Measurements from ENCODE around the gene ZNF207.
A peak's percentile ranks its signal among the peaks of the same experiment; 100 is the strongest.
"Not testable (repeated sequence)": the region's sequence is repeated elsewhere in the genome, so short reads cannot be mapped to it uniquely, and the experiment has no call there.

The ZNF207 gene

DNA sequence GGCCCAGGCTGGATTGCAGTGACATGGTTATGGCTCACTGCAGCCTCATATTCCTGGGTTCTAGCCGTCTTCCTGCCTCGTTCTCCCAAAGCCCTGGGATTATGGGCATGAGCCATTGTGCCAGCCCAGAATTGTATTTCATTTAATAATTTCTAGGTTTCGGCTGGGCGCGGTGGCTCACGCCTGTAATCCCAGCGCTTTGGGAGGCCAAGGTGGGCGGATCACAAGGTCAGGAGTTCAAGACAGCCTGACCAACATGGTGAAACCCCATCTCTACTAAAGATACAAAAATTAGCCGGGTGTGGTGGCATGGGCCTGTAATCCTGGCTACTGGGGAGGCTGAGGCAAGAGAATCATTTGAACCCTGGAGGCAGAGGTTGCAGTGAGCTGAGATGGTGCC is 2.8 kb downstream of the ZNF207 start:
- not testable (repeated sequence) for H3K9me3 Mint-ChIP-seq, H3K27ac Mint-ChIP-seq, H3K27me3 Mint-ChIP-seq
- peak overlapping the region; percentile 100 for H3K4me3 Mint-ChIP-seq
- peaks cover 16% of the 10 kb centered on the region for H3K36me3 Mint-ChIP-seq
- peaks cover 55% of the 10 kb centered on the region for H3K4me1 Mint-ChIP-seq

GRCh38 chr17:32355649-32356377 is 5.9 kb downstream of the ZNF207 start:
- peaks cover 15% of the 10 kb centered on the region for H3K36me3 Mint-ChIP-seq
- H3K27me3 Mint-ChIP-seq: no peaks in the 10 kb centered on the region
- H3K9me3 Mint-ChIP-seq: no peaks in the 10 kb centered on the region
- peak overlapping the region; percentile 63 for H3K4me3 Mint-ChIP-seq
- H3K27ac Mint-ChIP-seq: peak overlapping the region; percentile 79
- peaks cover 54% of the 10 kb centered on the region for H3K4me1 Mint-ChIP-seq

DNA sequence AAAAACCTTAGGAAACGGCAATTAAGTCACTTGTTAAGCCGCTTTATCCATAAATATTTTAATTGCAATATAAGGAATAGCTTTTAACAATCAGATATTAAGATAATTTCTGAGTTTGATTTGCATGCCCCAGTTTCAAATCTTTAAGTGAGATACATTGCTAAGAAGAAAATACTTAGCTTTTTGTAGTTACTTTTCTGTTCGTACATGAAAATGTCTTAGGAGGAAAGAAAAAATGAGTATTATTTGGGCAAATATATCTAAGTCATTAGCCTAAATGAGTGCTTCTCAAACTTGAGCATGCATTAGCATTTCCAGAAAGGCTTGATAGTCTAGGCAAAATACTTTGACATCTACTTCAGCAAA is 6.4 kb downstream of the ZNF207 start:
- H3K9me3 Mint-ChIP-seq: no peaks in the 10 kb centered on the region
- no peak overlapping the region for H3K27ac Mint-ChIP-seq
- peak overlapping the region; percentile 63 for H3K4me3 Mint-ChIP-seq
- H3K27me3 Mint-ChIP-seq: no peaks in the 10 kb centered on the region
- peaks cover 57% of the 10 kb centered on the region for H3K4me1 Mint-ChIP-seq
- H3K36me3 Mint-ChIP-seq: peaks cover 15% of the 10 kb centered on the region

GRCh38 chr17:32356750-32357149 is 6.8 kb downstream of the ZNF207 start:
- H3K9me3 Mint-ChIP-seq: no peaks in the 10 kb centered on the region
- H3K36me3 Mint-ChIP-seq: peaks cover 12% of the 10 kb centered on the region
- no peak overlapping the region for H3K27ac Mint-ChIP-seq
- H3K4me3 Mint-ChIP-seq: peak overlapping the region; percentile 63
- peaks cover 56% of the 10 kb centered on the region for H3K4me1 Mint-ChIP-seq
- H3K27me3 Mint-ChIP-seq: no peaks in the 10 kb centered on the region

DNA sequence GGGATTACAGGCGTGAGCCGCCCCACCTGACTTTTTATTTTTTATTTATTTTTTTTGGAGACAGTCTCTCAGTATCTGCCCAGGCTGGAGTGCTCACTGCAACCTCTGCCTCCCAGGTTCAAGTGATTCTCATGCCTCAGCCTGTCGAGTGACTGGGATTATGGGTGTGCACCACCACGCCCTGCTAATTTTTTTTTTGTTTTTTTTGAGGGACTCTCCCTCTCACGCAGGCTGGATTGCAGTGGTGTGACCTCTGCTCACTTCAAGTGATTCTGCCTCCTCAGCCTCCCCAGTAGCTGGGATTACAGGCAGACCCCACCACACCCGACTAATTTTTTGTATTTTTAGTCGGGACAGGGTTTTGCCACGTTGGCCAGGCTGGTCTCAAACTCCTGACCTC is 7.7 kb downstream of the ZNF207 start:
- Mint-ChIP-seq H3K36me3 (peaks cover 14% of the 10 kb centered on the region), H3K27ac (no peak overlapping the region), H3K4me3 (no peak overlapping the region), H3K9me3 (no peaks in the 10 kb centered on the region), H3K4me1 (peaks cover 61% of the 10 kb centered on the region), H3K27me3 (no peaks in the 10 kb centered on the region)

DNA sequence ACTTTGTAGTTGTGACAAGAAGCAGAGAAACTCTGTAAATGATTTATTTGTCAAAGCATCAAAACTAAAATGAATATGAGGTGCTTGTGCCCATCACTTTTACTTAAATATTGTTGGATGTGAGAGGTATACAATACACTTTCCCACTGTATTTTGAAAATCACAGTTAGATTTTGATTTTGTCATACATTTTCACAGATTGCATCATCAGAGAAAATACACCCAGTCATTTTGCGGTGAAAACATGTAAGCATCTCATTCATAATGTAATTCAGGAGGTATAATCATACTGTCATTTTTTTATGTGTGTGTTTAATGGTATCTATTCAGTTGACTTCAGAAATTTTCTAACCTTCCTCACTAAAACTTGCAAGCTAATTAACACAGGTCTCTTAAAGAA is 11.3 kb downstream of the ZNF207 start:
- peaks cover 45% of the 10 kb centered on the region for H3K4me1 Mint-ChIP-seq
- H3K27ac Mint-ChIP-seq: no peak overlapping the region
- H3K27me3 Mint-ChIP-seq: no peaks in the 10 kb centered on the region
- H3K36me3 Mint-ChIP-seq: peaks cover 20% of the 10 kb centered on the region
- no peak overlapping the region for H3K4me3 Mint-ChIP-seq
- no peaks in the 10 kb centered on the region for H3K9me3 Mint-ChIP-seq

DNA sequence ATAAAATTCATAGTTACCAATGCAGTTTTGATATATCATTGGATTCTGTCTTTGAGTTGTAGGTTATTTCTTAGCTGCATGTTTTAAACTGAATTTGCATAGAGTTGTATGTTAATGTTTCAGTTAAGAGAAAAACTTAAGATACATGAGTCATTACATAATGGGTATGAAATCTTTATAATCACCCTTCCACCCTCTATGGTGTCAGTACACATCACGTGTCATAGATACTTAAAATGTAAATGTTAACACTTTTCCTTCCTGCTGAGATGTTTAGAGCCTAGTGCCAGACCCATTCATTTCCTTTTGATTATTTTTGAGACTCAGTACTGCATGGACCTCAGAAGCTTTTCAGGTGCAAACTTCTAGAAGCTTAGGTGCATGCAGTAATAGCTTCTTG is 20.5 kb downstream of the ZNF207 start:
- H3K4me3 Mint-ChIP-seq: peak overlapping the region; percentile 11
- peaks cover 13% of the 10 kb centered on the region for H3K36me3 Mint-ChIP-seq
- peak overlapping the region; percentile 36 for H3K27ac Mint-ChIP-seq
- H3K4me1 Mint-ChIP-seq: peaks cover 46% of the 10 kb centered on the region
- H3K27me3 Mint-ChIP-seq: no peaks in the 10 kb centered on the region
- no peaks in the 10 kb centered on the region for H3K9me3 Mint-ChIP-seq

GRCh38 chr17:32382526-32383223 is 32.7 kb downstream of the ZNF207 start:
- peaks cover 11% of the 10 kb centered on the region for H3K36me3 Mint-ChIP-seq
- no peak overlapping the region for H3K4me3 Mint-ChIP-seq
- peak overlapping the region; percentile 25 for H3K27ac Mint-ChIP-seq
- no peaks in the 10 kb centered on the region for H3K9me3 Mint-ChIP-seq
- peaks cover 25% of the 10 kb centered on the region for H3K4me1 Mint-ChIP-seq
- H3K27me3 Mint-ChIP-seq: no peaks in the 10 kb centered on the region

- H3K27ac Mint-ChIP-seq: peak overlapping the region; percentile 36
- peaks cover 20% of the 10 kb centered on the region for H3K4me1 Mint-ChIP-seq
- no peak overlapping the region for H3K4me3 Mint-ChIP-seq
- no peaks in the 10 kb centered on the region for H3K9me3 Mint-ChIP-seq
- no peaks in the 10 kb centered on the region for H3K27me3 Mint-ChIP-seq
- H3K36me3 Mint-ChIP-seq: peaks cover 10% of the 10 kb centered on the region
These were observed 34.0 kb downstream of the ZNF207 start for GRCh38 chr17:32383926-32384434.

DNA sequence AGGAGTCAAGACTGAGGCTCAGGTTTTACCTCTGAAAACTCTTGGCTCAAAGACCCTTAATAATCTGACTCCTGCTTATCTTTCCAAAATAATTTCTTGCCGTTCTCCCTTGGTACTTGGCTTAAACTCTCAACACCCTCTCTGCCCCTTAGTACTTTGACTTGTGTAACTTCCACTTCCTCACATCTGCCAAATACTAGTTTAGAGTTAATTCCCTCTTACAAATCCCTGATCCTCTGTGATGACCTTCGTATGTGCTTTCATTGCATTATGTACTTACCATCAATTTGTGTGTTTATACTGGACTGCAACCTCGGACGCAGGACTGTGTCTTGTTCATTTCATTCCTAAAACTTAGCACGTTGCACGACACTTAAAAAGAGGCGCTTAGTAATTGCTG is 35.2 kb downstream of the ZNF207 start:
- no peak overlapping the region for H3K4me3 Mint-ChIP-seq
- H3K27me3 Mint-ChIP-seq: no peaks in the 10 kb centered on the region
- peaks cover 20% of the 10 kb centered on the region for H3K4me1 Mint-ChIP-seq
- H3K27ac Mint-ChIP-seq: no peak overlapping the region
- H3K36me3 Mint-ChIP-seq: peaks cover 13% of the 10 kb centered on the region
- no peaks in the 10 kb centered on the region for H3K9me3 Mint-ChIP-seq

DNA sequence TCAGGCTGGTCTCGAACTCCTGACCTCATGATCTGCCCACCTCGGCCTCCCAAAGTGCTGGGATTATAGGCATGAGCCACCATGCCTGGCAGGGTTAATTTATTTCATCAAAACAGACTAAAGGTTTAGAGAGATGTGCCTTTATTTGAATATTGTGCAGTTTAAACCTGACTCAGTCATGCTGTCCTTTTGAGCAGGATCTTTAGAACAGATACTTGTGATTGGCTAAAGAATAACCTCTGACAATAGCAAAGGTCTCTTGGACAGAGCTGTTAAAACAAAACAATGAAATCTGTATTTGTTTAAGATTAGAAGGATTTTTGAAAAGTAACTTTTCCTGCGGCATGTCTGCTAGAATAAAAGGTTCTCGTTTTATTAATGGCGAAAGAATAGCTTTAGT is 36.0 kb downstream of the ZNF207 start:
- no peak overlapping the region for H3K27ac Mint-ChIP-seq
- no peak overlapping the region for H3K4me3 Mint-ChIP-seq
- H3K36me3 Mint-ChIP-seq: peaks cover 13% of the 10 kb centered on the region
- peaks cover 20% of the 10 kb centered on the region for H3K4me1 Mint-ChIP-seq
- no peaks in the 10 kb centered on the region for H3K27me3 Mint-ChIP-seq
- no peaks in the 10 kb centered on the region for H3K9me3 Mint-ChIP-seq

DNA sequence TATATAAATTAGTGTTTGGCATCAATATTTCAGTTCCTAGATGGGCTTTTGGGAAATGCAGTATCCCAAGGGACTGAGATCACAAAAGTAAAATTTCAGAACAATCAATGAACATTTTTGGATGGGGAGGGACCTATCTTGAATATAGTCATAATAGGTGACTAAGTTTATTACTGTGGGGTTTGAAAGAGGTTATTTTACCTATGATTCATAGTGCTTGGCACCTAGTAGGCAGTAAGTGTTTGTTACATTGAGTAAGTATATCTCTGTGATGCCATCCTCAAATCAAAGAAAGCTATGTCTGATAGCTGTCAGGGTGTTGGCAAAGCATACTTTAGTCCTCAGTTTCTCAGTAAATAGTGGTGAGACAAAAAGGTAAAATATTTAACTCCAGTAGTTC is 36.9 kb downstream of the ZNF207 start:
- Mint-ChIP-seq H3K36me3 (peaks cover 12% of the 10 kb centered on the region), H3K4me3 (no peak overlapping the region), H3K27me3 (no peaks in the 10 kb centered on the region), H3K9me3 (no peaks in the 10 kb centered on the region), H3K4me1 (peaks cover 17% of the 10 kb centered on the region), H3K27ac (no peak overlapping the region)

- H3K27me3 Mint-ChIP-seq, H3K36me3 Mint-ChIP-seq, H3K9me3 Mint-ChIP-seq, H3K27ac Mint-ChIP-seq, H3K4me3 Mint-ChIP-seq: not testable (repeated sequence)
- H3K4me1 Mint-ChIP-seq: peaks cover 11% of the 10 kb centered on the region
These were observed 38.2 kb downstream of the ZNF207 start for GRCh38 chr17:32388128-32388527.

DNA sequence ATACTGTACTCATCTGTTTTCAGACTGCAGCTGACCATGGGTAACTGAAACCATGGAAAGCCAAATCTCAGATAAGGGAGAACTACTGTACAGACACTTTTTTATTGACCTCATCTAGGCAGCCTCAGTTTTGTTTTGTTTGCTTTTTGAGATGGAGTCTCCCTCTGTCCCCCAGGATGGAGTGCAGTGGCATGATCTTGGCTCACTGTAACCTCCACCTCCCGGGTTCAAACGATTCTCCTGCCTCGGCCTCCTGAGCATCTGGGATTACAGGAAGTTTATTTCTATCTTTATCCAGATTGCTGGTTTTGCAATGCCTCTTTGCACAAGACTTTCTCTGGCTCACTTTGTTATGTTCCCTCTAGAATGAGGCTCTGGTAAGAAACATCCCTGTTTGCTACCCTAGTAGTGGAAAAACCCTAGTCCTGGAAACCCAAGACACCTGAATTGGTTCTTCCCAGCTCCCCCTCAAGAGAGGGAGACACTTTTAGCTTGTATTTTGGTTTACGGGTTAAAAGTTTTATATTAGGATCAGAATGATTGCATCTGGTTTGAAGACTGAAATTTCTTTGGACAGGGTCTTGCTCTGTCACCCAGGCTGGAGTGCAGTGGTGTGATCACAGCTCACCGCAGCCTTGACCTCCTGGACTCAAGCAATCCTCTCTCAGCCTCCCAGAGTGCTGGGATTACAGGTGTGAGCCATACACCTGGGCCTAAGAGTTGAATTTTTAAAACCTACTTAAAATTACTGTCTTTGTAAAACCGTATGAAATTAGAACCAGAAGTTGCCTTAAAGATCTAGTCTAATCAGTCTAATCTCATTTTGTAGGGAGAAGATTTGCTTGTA is 38.9 kb downstream of the ZNF207 start:
- Mint-ChIP-seq H3K36me3 (peaks cover 3% of the 10 kb centered on the region), H3K9me3 (no peaks in the 10 kb centered on the region), H3K4me3 (no peak overlapping the region), H3K4me1 (peaks cover 9% of the 10 kb centered on the region), H3K27me3 (no peaks in the 10 kb centered on the region), H3K27ac (no peak overlapping the region)

- Mint-ChIP-seq H3K27me3 (no peaks in the 10 kb centered on the region), H3K4me3 (no peak overlapping the region), H3K4me1 (peaks cover 6% of the 10 kb centered on the region), H3K9me3 (no peaks in the 10 kb centered on the region), H3K27ac (peak overlapping the region; percentile 33), H3K36me3 (peaks cover 7% of the 10 kb centered on the region)
These were observed 43.9 kb downstream of the ZNF207 start for GRCh38 chr17:32393904-32394303.

DNA sequence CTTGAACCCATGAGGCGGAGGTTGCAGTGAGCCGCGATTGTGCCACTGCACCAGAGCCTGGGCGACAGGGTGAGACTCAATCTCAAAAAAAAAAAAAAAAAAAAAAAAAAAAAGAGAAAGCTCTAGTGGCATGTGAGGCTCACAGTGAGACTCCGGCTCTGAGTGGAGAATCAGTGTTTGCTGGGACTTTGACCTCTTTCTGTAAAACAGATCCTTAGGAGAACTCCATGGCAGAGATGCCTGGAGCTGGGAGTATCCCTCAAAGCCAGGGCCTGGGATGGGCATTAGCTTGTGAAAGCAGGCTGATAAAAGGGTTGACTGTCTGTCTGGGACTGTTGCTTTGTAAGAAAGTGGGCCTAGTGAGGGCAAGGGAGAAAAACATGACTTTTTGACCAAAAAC is 46.4 kb downstream of the ZNF207 start:
- H3K4me1 Mint-ChIP-seq: peaks cover 13% of the 10 kb centered on the region
- H3K36me3 Mint-ChIP-seq: peaks cover 4% of the 10 kb centered on the region
- no peaks in the 10 kb centered on the region for H3K9me3 Mint-ChIP-seq
- H3K27ac Mint-ChIP-seq: no peak overlapping the region
- H3K27me3 Mint-ChIP-seq: no peaks in the 10 kb centered on the region
- H3K4me3 Mint-ChIP-seq: no peak overlapping the region
